Common myeloid progenitor, CD34-positive (primary cell): ENCODE data around the gene CELF5.
"Not testable (repeated sequence)": the region's sequence is repeated elsewhere in the genome, so short reads cannot be mapped to it uniquely, and the experiment has no call there.

ENCODE experiments used
- CTCF ChIA-PET: fragments of 350-600 bp; sonication (Branson Sonifier 250); formaldehyde crosslinking; loops from one replicate; lab custom pipeline; 2021; ENCODE audit warnings: antibody characterized with exemption; lab: Charles Lee
- POLR2A ChIA-PET: fragments of 350-600 bp; sonication (Branson Sonifier 250); formaldehyde crosslinking; loops from one replicate; lab custom pipeline; 2021; ENCODE audit warnings: antibody characterized with exemption; lab: Charles Lee
- DNase-seq, 3 donors: peaks; one replicate each; pipeline versions ENCODE4 v3.0.0 to v3.0.0-alpha.2; 2013
- H3K27ac ChIP-seq, 2 experiments: 1 replicate in 1 of 2; 2 replicates in 1 of 2; pipeline ENCODE4 v1.7.0; 2013; ENCODE audit warnings: inconsistent platforms in 2 of 2, low read length in 2 of 2, mild to moderate bottlenecking in 2 of 2, low read depth in 1 of 2, moderate library complexity in 1 of 2; ENCODE audit not compliant: severe bottlenecking in 2 of 2, insufficient read depth in 1 of 2, poor library complexity in 1 of 2
- H3K27me3 ChIP-seq, 5 experiments: replicated peaks in 2 of 5; 1 replicate in 3 of 5; 2 replicates in 2 of 5; pipeline versions ENCODE4 v1.6.1 to v1.7.0; 2013; ENCODE audit warnings: low read length in 4 of 5, mild to moderate bottlenecking in 2 of 5, moderate library complexity in 2 of 5, inconsistent platforms in 1 of 5; ENCODE audit not compliant: insufficient read depth in 5 of 5, control insufficient read depth in 4 of 5
- H3K36me3 ChIP-seq, 4 experiments: 1 replicate in 2 of 4; 2 replicates in 2 of 4; pipeline versions ENCODE4 v1.6.1 to v1.7.0; 2013; ENCODE audit warnings: low read length in 3 of 4, control low read depth in 1 of 4, mild to moderate bottlenecking in 1 of 4; ENCODE audit not compliant: control insufficient read depth in 4 of 4, insufficient read depth in 4 of 4
- H3K4me1 ChIP-seq, 4 experiments: 1 replicate in 3 of 4; 2 replicates in 1 of 4; pipeline versions ENCODE4 v1.6.1 to v1.7.1; 2013; ENCODE audit warnings: low read length in 3 of 4, mild to moderate bottlenecking in 3 of 4, control low read depth in 1 of 4, inconsistent platforms in 1 of 4, moderate library complexity in 1 of 4; ENCODE audit not compliant: control insufficient read depth in 4 of 4, insufficient read depth in 4 of 4; ENCODE audit errors: control extremely low read depth in 1 of 4
- H3K4me3 ChIP-seq, 7 experiments: 1 replicate in 4 of 7; 2 replicates in 3 of 7; pipeline versions ENCODE4 v1.5.1 to v1.7.0; 2013; ENCODE audit warnings: mild to moderate bottlenecking in 7 of 7, low read length in 6 of 7, moderate library complexity in 6 of 7, inconsistent platforms in 2 of 7, low read depth in 2 of 7, control low read depth in 1 of 7; ENCODE audit not compliant: insufficient read depth in 4 of 7, control insufficient read depth in 1 of 7; ENCODE audit errors: extremely low read depth in 1 of 7
- H3K9me3 ChIP-seq, 5 experiments: 1 replicate in 4 of 5; 2 replicates in 1 of 5; pipeline versions ENCODE4 v1.6.1 to v1.7.1; 2013; ENCODE audit warnings: low read length in 4 of 5, mild to moderate bottlenecking in 2 of 5, inconsistent platforms in 1 of 5, low read depth in 1 of 5, moderate library complexity in 1 of 5; ENCODE audit not compliant: control insufficient read depth in 4 of 5, insufficient read depth in 2 of 5; ENCODE audit errors: control extremely low read depth in 1 of 5
- WGBS: methylation state at CpG from one replicate; pipeline ENCODE4 v1.1.5; 2013; ENCODE audit not compliant: insufficient coverage; 5-methylcytosine and 5-hydroxymethylcytosine counted together

The CELF5 gene

GRCh38 chr19:3233831-3234230 lies 9.4 kb downstream of the CELF5 start:
- ChIA-PET CTCF (interaction anchor here (0.8 kb wide), 1 partner anchor 457 kb away, joined by 3 read pairs; no protein-coding TSS in a partner anchor), POLR2A (no interaction called here)
- 71% methylated on average over 3 of the region's 4 CpGs for WGBS
- DNase-seq = no peak
- H3K4me3 ChIP-seq = no peak overlapping the region
- H3K27me3 ChIP-seq = peaks cover 0 to 30% (median 17%) of the 10 kb centered on the region in 5 experiments
- H3K9me3 ChIP-seq = no peaks in the 10 kb centered on the region
- no peaks in the 10 kb centered on the region for H3K36me3 ChIP-seq
- H3K4me1 ChIP-seq = no peaks in the 10 kb centered on the region
- H3K27ac ChIP-seq = no peak overlapping the region

GRCh38 chr19:3234800-3235199 lies 10.3 kb downstream of the CELF5 start:
- POLR2A ChIA-PET = no interaction called here

GRCh38 chr19:3235604-3236003 lies 11.1 kb downstream of the CELF5 start:
- peaks cover 0 to 14% (median 4%) of the 10 kb centered on the region in 5 experiments for H3K27me3 ChIP-seq
- H3K4me1 ChIP-seq, H3K36me3 ChIP-seq, CTCF ChIA-PET, DNase-seq, H3K9me3 ChIP-seq, POLR2A ChIA-PET, H3K4me3 ChIP-seq, H3K27ac ChIP-seq: not testable (repeated sequence)
- WGBS = 86% methylated on average over 2 of the region's 2 CpGs

More at GRCh38 chr19:3234800-3235199, 10.3 kb downstream of the CELF5 start:
- 67% methylated on average over 9 of the region's 9 CpGs for WGBS
- no peak for DNase-seq
- Histone ChIP-seq H3K27me3 (peaks cover 0 to 20% (median 10%) of the 10 kb centered on the region in 5 experiments), H3K4me1 (no peaks in the 10 kb centered on the region), H3K27ac (no peak overlapping the region), H3K9me3 (no peaks in the 10 kb centered on the region), H3K36me3 (no peaks in the 10 kb centered on the region), H3K4me3 (no peak overlapping the region)
- CTCF ChIA-PET = no interaction called here

- ChIA-PET CTCF (no interaction called here), POLR2A (no interaction called here)
- no peak overlapping the region for H3K27ac ChIP-seq
- no peaks in the 10 kb centered on the region for H3K4me1 ChIP-seq
- H3K4me3 ChIP-seq = no peak overlapping the region
- no peak for DNase-seq
- no peaks in the 10 kb centered on the region for H3K9me3 ChIP-seq
- H3K27me3 ChIP-seq = peaks cover 0 to 8% (median 2%) of the 10 kb centered on the region in 5 experiments
- 83% methylated on average over 3 of the region's 4 CpGs for WGBS
- no peaks in the 10 kb centered on the region for H3K36me3 ChIP-seq
Measured at GRCh38 chr19:3236272-3236671, 11.8 kb downstream of the CELF5 start.

- Histone ChIP-seq H3K4me3 (no peak overlapping the region), H3K36me3 (no peaks in the 10 kb centered on the region), H3K27ac (no peak overlapping the region), H3K9me3 (no peaks in the 10 kb centered on the region), H3K27me3 (peaks cover 0 to 7% (median 0%) of the 10 kb centered on the region in 5 experiments), H3K4me1 (no peaks in the 10 kb centered on the region)
- ChIA-PET POLR2A (no interaction called here), CTCF (interaction anchor here (0.6 to 1.9 kb wide), 3 partner anchors 10 to 273 kb away, joined by 3 to 6 read pairs (median 3); no protein-coding TSS in a partner anchor)
- WGBS = 97% methylated on average over 6 of the region's 7 CpGs
- DNase-seq = no peak
Measured at GRCh38 chr19:3238066-3238561, 13.7 kb downstream of the CELF5 start.

GRCh38 chr19:3239367-3239766 lies 14.9 kb downstream of the CELF5 start:
- CTCF ChIA-PET = interaction anchor here (1.9 kb wide), 1 partner anchor 11 kb away, joined by 6 read pairs; no protein-coding TSS in a partner anchor
- H3K4me3 ChIP-seq = no peak overlapping the region
- POLR2A ChIA-PET = no interaction called here

GRCh38 chr19:3243819-3244700 lies 19.6 kb downstream of the CELF5 start:
- Histone ChIP-seq H3K4me1 (no peaks in the 10 kb centered on the region), H3K4me3 (no peak overlapping the region), H3K36me3 (no peaks in the 10 kb centered on the region), H3K27me3 (peaks cover 0 to 2% (median 0%) of the 10 kb centered on the region in 5 experiments), H3K9me3 (no peaks in the 10 kb centered on the region), H3K27ac (no peak overlapping the region)
- ChIA-PET CTCF (no interaction called here), POLR2A (no interaction called here)
- 51% methylated on average over 23 of the region's 23 CpGs for WGBS
- peak; percentile 56 to 85 (median 84) for DNase-seq

More at GRCh38 chr19:3239367-3239766, 14.9 kb downstream of the CELF5 start:
- no peak overlapping the region for H3K27ac ChIP-seq
- H3K4me1 ChIP-seq = no peaks in the 10 kb centered on the region
- no peak for DNase-seq
- peaks cover 0 to 2% (median 0%) of the 10 kb centered on the region in 5 experiments for H3K27me3 ChIP-seq
- no peaks in the 10 kb centered on the region for H3K9me3 ChIP-seq
- no peaks in the 10 kb centered on the region for H3K36me3 ChIP-seq
- WGBS = 94% methylated on average over 3 of the region's 5 CpGs
